ENCODE measurements around the gene SCN1B. TPM values are rescaled to one million over a fixed set of nuclear protein-coding genes. Genes with fewer than 3 reads are reported as not detected.
"Not testable (repeated sequence)": the region's sequence is repeated elsewhere in the genome, so short reads cannot be mapped to it uniquely, and the experiment has no call there.

The SCN1B gene
- total RNA-seq, 2 experiments from 2014 or later = 0.37 to 0.57 TPM

GRCh38 chr19:35050662-35051061 is 20.4 kb downstream of the SCN1B start:
- H3K4me1 Mint-ChIP-seq (ENCODE audit: low read depth); H3K4me3 Mint-ChIP-seq; CTCF ChIA-PET; H3K9me3 Mint-ChIP-seq (ENCODE audit: insufficient read depth); ATAC-seq; POLR2A ChIA-PET; H3K36me3 Mint-ChIP-seq (ENCODE audit: low read depth); H3K27ac Mint-ChIP-seq; H3K27me3 Mint-ChIP-seq (ENCODE audit: low read depth); DNase-seq: not testable (repeated sequence)

- H3K27me3 Mint-ChIP-seq (ENCODE audit: low read depth); ATAC-seq; H3K4me1 Mint-ChIP-seq (ENCODE audit: low read depth); DNase-seq; H3K9me3 Mint-ChIP-seq (ENCODE audit: insufficient read depth); H3K4me3 Mint-ChIP-seq; H3K27ac Mint-ChIP-seq; POLR2A ChIA-PET; H3K36me3 Mint-ChIP-seq (ENCODE audit: low read depth): not testable (repeated sequence)
- CTCF ChIA-PET = interaction anchor here (1.6 kb wide), 1 partner anchor 15 kb away, joined by 3 read pairs; no protein-coding TSS in a partner anchor
These were observed 21.0 kb downstream of the SCN1B start for GRCh38 chr19:35051268-35051667.

DNA sequence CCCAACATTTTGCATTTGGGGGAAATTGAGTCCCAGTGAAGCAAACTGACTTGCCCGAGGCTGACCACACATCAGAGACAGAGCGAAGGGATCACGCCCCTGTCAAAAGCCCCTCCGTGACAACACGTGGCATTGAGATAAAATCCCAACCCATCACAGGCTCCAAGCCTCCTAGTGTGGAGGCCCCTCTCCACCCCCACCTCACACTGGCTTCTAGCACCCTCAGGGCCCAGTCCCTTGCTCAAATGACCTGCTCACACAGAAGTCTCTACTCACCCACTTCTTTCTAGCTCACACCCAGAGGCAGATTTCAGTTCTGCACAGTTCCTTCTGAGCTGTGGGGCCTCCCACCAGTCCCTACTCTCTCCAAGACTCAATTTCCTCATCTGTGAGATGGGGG is 21.5 kb downstream of the SCN1B start:
- no peaks in the 10 kb centered on the region for H3K9me3 Mint-ChIP-seq (ENCODE audit: insufficient read depth)
- no peaks in the 10 kb centered on the region for H3K36me3 Mint-ChIP-seq (ENCODE audit: low read depth)
- ChIA-PET CTCF (interaction anchor here (1.6 kb wide), 1 partner anchor 15 kb away, joined by 3 read pairs; no protein-coding TSS in a partner anchor), POLR2A (no interaction called here)
- DNase-seq (no peak), ATAC-seq (no peak)
- no peak overlapping the region for H3K4me3 Mint-ChIP-seq
- no peaks in the 10 kb centered on the region for H3K4me1 Mint-ChIP-seq (ENCODE audit: low read depth)
- no peak overlapping the region for H3K27ac Mint-ChIP-seq
- H3K27me3 Mint-ChIP-seq (ENCODE audit: low read depth) = no peaks in the 10 kb centered on the region

DNA sequence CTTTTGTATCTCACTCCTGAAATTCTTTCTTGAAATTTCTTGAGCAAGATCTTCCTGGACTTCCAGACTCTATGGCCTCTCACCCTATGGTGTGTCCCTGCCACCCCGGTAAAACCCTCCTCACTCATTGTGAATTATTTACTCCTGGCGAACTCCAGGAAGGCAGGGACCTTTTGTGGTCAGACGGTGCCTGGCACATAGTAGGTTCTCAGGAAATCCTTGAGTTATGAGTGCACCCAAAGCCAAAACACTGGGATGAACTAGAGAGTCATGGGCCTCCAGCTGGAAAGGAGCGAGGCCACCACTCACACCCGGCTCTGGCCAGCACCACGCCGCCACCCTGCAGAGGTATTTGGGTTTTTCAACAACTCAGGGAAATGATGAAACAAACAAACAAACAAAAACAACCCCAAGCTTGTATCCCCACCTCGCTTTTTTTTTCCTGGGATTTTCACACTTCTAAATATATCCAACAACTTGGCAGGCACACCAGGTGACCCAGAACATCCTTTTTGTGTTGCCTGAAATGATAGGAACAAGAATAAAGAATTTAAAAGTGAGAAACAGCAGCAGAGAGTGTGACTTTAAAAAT is 22.4 kb downstream of the SCN1B start:
- Mint-ChIP-seq H3K27me3 (ENCODE audit: low read depth) (no peaks in the 10 kb centered on the region), H3K4me1 (ENCODE audit: low read depth) (no peaks in the 10 kb centered on the region), H3K4me3 (no peak overlapping the region), H3K9me3 (ENCODE audit: insufficient read depth) (no peaks in the 10 kb centered on the region), H3K36me3 (ENCODE audit: low read depth) (no peaks in the 10 kb centered on the region), H3K27ac (no peak overlapping the region)
- DNase-seq (no peak), ATAC-seq (no peak)
- CTCF ChIA-PET = interaction anchor here (1.6 to 3.9 kb wide), 2 partner anchors 9 to 14 kb away, joined by 3 to 20 read pairs; no protein-coding TSS in a partner anchor
- POLR2A ChIA-PET = no interaction called here

GRCh38 chr19:35053667-35054293 is 23.5 kb downstream of the SCN1B start:
- H3K27me3 Mint-ChIP-seq (ENCODE audit: low read depth) = no peaks in the 10 kb centered on the region
- ATAC-seq (no peak), DNase-seq (no peak)
- no peaks in the 10 kb centered on the region for H3K36me3 Mint-ChIP-seq (ENCODE audit: low read depth)
- ChIA-PET CTCF (interaction anchor here (1.3 to 3.9 kb wide), 2 partner anchors 10 to 38 kb away, joined by 3 to 20 read pairs; no protein-coding TSS in a partner anchor), POLR2A (no interaction called here)
- H3K4me1 Mint-ChIP-seq (ENCODE audit: low read depth) = no peaks in the 10 kb centered on the region
- no peak overlapping the region for H3K27ac Mint-ChIP-seq
- no peaks in the 10 kb centered on the region for H3K9me3 Mint-ChIP-seq (ENCODE audit: insufficient read depth)
- no peak overlapping the region for H3K4me3 Mint-ChIP-seq

- Mint-ChIP-seq H3K9me3 (ENCODE audit: insufficient read depth) (no peaks in the 10 kb centered on the region), H3K27me3 (ENCODE audit: low read depth) (no peaks in the 10 kb centered on the region), H3K27ac (no peak overlapping the region), H3K36me3 (ENCODE audit: low read depth) (no peaks in the 10 kb centered on the region), H3K4me1 (ENCODE audit: low read depth) (no peaks in the 10 kb centered on the region), H3K4me3 (no peak overlapping the region)
- DNase-seq (no peak), ATAC-seq (no peak)
- POLR2A ChIA-PET = no interaction called here
- CTCF ChIA-PET = interaction anchor here (1.3 to 3.9 kb wide), 3 partner anchors 11 to 37 kb away, joined by 3 to 20 read pairs (median 10); no protein-coding TSS in a partner anchor
These were observed 24.4 kb downstream of the SCN1B start for GRCh38 chr19:35054626-35055025.

DNA sequence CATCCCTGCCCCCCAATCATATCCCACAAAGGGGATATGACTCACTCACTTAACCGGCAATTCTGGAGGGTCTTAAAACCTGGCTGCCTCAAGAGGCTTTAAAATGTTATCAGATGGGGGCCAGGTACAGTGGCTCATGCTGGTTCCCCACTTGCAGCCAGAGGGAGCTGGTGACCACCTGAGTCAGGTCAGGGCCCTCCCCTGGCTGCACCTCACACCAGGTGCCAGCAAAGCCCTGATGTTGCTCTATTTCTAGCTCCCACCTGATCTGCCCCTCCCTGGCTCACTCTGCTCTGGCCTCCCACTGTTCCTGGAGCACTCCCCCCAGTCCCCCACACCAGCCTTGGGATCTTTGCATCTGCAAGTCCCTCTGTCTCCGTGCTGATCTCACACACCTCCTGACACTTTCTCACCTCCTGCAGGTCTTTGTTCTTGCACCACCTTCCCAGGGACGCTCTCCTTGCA is 25.5 kb downstream of the SCN1B start:
- H3K27ac Mint-ChIP-seq = no peak overlapping the region
- ATAC-seq (peak; percentile 53), DNase-seq (peak; percentile 31)
- ChIA-PET CTCF (interaction anchor here (0.8 to 3.9 kb wide), 5 partner anchors 11 to 86 kb away, joined by 3 to 20 read pairs (median 5); no protein-coding TSS in a partner anchor), POLR2A (no interaction called here)
- no peak overlapping the region for H3K4me3 Mint-ChIP-seq
- H3K36me3 Mint-ChIP-seq (ENCODE audit: low read depth) = no peaks in the 10 kb centered on the region
- no peaks in the 10 kb centered on the region for H3K9me3 Mint-ChIP-seq (ENCODE audit: insufficient read depth)
- H3K4me1 Mint-ChIP-seq (ENCODE audit: low read depth) = no peaks in the 10 kb centered on the region
- no peaks in the 10 kb centered on the region for H3K27me3 Mint-ChIP-seq (ENCODE audit: low read depth)

- H3K4me3 Mint-ChIP-seq = no peak overlapping the region
- ATAC-seq = no peak
- POLR2A ChIA-PET = no interaction called here
- no peak overlapping the region for H3K27ac Mint-ChIP-seq
- H3K4me1 Mint-ChIP-seq (ENCODE audit: low read depth) = no peaks in the 10 kb centered on the region
- CTCF ChIA-PET = interaction anchor here (1.7 to 3.9 kb wide), 3 partner anchors 10 to 79 kb away, joined by 3 to 20 read pairs (median 10); no protein-coding TSS in a partner anchor
- no peak for DNase-seq
- no peaks in the 10 kb centered on the region for H3K27me3 Mint-ChIP-seq (ENCODE audit: low read depth)
- H3K36me3 Mint-ChIP-seq (ENCODE audit: low read depth) = no peaks in the 10 kb centered on the region
- H3K9me3 Mint-ChIP-seq (ENCODE audit: insufficient read depth) = no peaks in the 10 kb centered on the region
These were observed 26.3 kb downstream of the SCN1B start for GRCh38 chr19:35056513-35057063.

GRCh38 chr19:35058370-35058769 is 28.1 kb downstream of the SCN1B start:
- ATAC-seq (no peak), DNase-seq (no peak)
- ChIA-PET POLR2A (no interaction called here), CTCF (interaction anchor here (1.3 to 2.3 kb wide), 3 partner anchors 8 to 78 kb away, joined by 4 to 11 read pairs (median 7); no protein-coding TSS in a partner anchor)
- H3K9me3 Mint-ChIP-seq (ENCODE audit: insufficient read depth) = no peaks in the 10 kb centered on the region
- no peaks in the 10 kb centered on the region for H3K27me3 Mint-ChIP-seq (ENCODE audit: low read depth)
- H3K27ac Mint-ChIP-seq = no peak overlapping the region
- no peaks in the 10 kb centered on the region for H3K36me3 Mint-ChIP-seq (ENCODE audit: low read depth)
- H3K4me1 Mint-ChIP-seq (ENCODE audit: low read depth) = no peaks in the 10 kb centered on the region
- no peak overlapping the region for H3K4me3 Mint-ChIP-seq

DNA sequence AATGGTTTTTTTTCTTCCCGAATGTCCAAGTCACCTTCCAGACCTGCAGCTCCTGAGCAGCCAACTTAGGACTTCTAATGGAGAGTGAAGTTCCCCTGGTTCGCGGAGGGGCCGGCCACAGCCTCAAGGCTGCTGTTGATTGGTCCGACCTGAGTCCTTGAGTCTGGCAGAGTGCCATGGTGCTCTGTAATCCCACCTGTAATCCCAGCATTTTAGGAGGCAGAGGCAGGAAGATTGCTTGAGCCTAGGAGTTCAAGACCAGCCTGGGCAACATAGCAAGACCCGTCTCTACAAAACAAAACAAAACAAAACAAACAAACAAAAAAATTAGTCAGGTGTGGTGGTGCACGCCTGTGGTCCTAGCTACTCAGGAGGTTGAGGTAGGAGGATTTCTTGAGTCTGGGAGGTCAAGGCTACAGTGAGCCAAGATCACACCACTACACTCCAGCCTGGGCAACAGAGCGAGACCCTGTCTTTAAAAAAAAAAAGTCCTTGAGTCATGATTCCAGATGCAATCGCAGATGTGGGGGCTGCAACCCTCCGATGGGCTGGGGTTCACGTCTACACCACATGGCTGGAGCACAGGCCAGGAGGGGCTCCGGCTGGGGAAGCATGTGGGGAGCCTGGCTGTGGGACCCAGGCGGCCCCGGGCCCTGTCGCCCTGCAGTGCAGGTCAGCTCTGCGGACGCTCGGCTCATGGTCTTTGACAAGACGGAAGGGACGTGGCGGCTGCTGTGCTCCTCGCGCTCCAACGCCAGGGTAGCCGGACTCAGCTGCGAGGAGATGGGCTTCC is 28.9 kb downstream of the SCN1B start:
- ChIA-PET POLR2A (no interaction called here), CTCF (interaction anchor here (1.3 to 2.3 kb wide), 3 partner anchors 7 to 77 kb away, joined by 4 to 11 read pairs (median 7); no protein-coding TSS in a partner anchor)
- no peak for DNase-seq
- Mint-ChIP-seq H3K27ac (no peak overlapping the region), H3K4me1 (ENCODE audit: low read depth) (no peaks in the 10 kb centered on the region), H3K9me3 (ENCODE audit: insufficient read depth) (no peaks in the 10 kb centered on the region), H3K36me3 (ENCODE audit: low read depth) (no peaks in the 10 kb centered on the region), H3K4me3 (no peak overlapping the region), H3K27me3 (ENCODE audit: low read depth) (no peaks in the 10 kb centered on the region)
- ATAC-seq = no peak

DNA sequence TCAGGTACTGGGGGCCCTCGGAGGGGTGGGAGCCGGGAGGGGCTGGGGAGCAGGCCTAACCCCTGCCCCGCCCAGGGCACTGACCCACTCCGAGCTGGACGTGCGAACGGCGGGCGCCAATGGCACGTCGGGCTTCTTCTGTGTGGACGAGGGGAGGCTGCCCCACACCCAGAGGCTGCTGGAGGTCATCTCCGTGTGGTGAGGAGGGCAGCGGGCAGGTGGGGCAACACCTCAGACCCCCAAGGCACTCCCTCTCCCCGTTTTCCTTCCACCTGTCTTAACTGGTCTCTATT is 29.5 kb downstream of the SCN1B start:
- no peak for DNase-seq
- ChIA-PET CTCF (no interaction called here), POLR2A (no interaction called here)
- ATAC-seq = no peak
- Mint-ChIP-seq H3K9me3 (ENCODE audit: insufficient read depth) (no peaks in the 10 kb centered on the region), H3K36me3 (ENCODE audit: low read depth) (no peaks in the 10 kb centered on the region), H3K4me3 (no peak overlapping the region), H3K27me3 (ENCODE audit: low read depth) (no peaks in the 10 kb centered on the region), H3K4me1 (ENCODE audit: low read depth) (no peaks in the 10 kb centered on the region), H3K27ac (no peak overlapping the region)

Data from activated CD8-positive, alpha-beta T cell treated with anti-CD3 and anti-CD28 coated beads, Interleukin-2, amount 10 ng/mL, durations not matched to agents 7 days and 5 days (primary cell).